ENCODE results near the gene FAIM2.

Gene FAIM2

DNA sequence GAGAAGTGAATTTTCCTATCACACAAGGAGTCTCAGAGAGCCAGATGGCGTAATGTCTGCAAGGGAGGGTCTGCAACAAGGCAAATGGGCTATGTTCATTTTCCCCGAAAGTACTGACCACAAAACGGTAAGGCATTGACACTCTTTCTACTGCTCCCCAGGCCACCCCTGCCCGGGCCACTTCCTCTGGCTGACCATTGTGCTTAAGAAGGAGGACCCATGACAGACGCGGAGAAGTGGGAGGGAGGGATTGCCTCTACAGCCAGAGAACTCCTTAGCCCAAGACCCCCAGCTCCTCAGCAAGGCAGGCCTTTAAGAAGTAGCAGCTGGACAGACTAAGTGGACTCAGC, 76.7 kb downstream of the FAIM2 start:
- TF ChIP-seq, protein P1, sequence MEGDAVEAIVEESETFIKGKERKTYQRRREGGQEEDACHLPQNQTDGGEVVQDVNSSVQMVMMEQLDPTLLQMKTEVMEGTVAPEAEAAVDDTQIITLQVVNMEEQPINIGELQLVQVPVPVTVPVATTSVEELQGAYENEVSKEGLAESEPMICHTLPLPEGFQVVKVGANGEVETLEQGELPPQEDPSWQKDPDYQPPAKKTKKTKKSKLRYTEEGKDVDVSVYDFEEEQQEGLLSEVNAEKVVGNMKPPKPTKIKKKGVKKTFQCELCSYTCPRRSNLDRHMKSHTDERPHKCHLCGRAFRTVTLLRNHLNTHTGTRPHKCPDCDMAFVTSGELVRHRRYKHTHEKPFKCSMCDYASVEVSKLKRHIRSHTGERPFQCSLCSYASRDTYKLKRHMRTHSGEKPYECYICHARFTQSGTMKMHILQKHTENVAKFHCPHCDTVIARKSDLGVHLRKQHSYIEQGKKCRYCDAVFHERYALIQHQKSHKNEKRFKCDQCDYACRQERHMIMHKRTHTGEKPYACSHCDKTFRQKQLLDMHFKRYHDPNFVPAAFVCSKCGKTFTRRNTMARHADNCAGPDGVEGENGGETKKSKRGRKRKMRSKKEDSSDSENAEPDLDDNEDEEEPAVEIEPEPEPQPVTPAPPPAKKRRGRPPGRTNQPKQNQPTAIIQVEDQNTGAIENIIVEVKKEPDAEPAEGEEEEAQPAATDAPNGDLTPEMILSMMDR (IDR thresholded peaks at IDR 0.05; ENCODE audit: low read depth, low read length), result no peak
- no peaks in the 10 kb centered on the region for H3K27me3 ChIP-seq
- peak overlapping the region; percentile 82 for H3K4me3 ChIP-seq (ENCODE audit: low read depth, low read length)
- no peaks in the 10 kb centered on the region for H3K9me3 ChIP-seq
- peaks cover 9% of the 10 kb centered on the region; the same call in 1 of the 2 replicates for H3K4me1 ChIP-seq
- H3K36me3 ChIP-seq, result no peaks in the 10 kb centered on the region
- no peak for DNase-seq

DNA sequence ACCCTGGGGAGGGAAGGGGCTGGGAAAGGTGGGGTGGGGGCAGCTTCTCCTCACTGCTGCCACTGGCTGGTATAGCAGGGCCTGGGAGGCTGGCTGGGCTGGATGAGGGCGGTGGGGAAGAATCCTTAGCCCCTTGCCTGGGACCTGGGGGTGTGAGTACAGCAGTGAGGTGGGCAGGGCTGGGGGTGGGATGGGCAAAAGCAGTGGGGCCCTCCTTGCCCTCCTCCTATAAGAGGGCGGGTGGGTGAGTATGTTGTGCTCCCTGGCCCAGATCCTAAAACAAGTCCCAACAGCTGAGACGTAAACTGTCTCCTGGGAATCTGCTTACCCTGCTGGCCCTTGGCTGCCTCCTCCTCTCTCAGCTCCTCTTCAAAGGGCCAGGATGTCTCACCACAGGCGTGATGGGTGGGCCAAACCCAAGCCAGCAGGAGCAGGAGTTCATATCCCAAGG, 77.7 kb downstream of the FAIM2 start:
- no peak for DNase-seq
- Histone ChIP-seq H3K4me1 (peaks cover 9% of the 10 kb centered on the region; the same call in 1 of the 2 replicates), H3K36me3 (no peaks in the 10 kb centered on the region), H3K9me3 (no peaks in the 10 kb centered on the region), H3K27me3 (no peaks in the 10 kb centered on the region), H3K4me3 (ENCODE audit: low read depth, low read length) (no peak overlapping the region)
- TF ChIP-seq, protein P1 (IDR thresholded peaks at IDR 0.05; ENCODE audit: low read depth, low read length), result no peak

DNA sequence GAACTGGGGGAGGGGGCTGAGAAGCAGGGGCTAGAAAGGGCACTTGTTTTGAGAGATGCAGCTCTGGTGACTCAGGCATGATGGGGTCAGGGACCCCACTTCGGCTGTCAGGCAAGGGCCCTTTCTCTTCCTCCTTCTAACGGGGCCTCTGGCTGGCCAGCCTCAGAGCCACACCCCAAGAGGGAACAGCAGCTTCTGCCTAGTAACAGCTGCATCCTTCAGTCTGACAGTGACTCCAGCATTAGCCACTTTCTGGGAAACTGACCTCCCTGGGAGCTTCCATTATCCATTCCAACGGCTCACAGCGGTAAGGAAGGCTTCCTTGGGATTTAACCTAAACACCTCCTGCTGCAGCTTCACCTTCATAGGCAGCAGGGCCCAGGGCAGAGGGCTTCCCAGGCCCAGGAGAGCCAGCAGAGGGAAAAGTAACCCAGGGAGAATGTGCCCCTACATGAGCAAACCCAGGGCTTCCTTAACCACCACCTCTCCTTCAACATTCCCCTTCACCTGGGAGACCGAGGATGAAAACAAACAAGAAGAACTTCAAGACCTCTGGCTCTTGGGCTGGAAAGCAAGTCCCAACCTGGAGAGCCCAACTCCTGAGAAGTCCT, 78.2 kb downstream of the FAIM2 start:
- Histone ChIP-seq H3K4me3 (ENCODE audit: low read depth, low read length) (no peak overlapping the region), H3K9me3 (no peaks in the 10 kb centered on the region), H3K36me3 (no peaks in the 10 kb centered on the region), H3K27me3 (no peaks in the 10 kb centered on the region), H3K4me1 (peaks cover 9% of the 10 kb centered on the region; the same call in 1 of the 2 replicates)
- TF ChIP-seq, protein P1 (IDR thresholded peaks at IDR 0.05; ENCODE audit: low read depth, low read length), result no peak
- no peak for DNase-seq

DNA sequence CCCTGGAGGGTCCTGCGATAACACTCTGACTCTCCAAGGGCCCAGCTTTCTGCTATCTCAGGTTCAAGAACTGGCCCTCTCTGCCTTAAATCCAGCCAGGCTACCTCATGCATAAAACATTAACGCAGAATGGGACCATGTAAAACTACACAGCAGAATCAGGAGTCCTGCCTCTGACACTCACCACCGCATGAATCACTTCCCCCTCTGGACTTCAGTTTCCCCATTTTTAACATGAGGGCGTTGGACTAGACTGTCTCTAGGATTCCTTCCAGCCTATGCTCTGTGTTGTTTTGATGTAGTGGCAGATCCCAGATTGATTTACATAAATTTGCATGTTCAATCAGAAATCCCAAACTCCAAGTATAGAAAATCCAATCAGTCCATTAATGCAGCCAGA, 78.8 kb downstream of the FAIM2 start:
- TF ChIP-seq, protein P1 (IDR thresholded peaks at IDR 0.05; ENCODE audit: low read depth, low read length), result no peak
- no peaks in the 10 kb centered on the region for H3K36me3 ChIP-seq
- no peak for DNase-seq
- H3K4me3 ChIP-seq (ENCODE audit: low read depth, low read length), result no peak overlapping the region
- H3K27me3 ChIP-seq, result no peaks in the 10 kb centered on the region
- H3K4me1 ChIP-seq, result peaks cover 9% of the 10 kb centered on the region; the same call in 1 of the 2 replicates
- H3K9me3 ChIP-seq, result no peaks in the 10 kb centered on the region

DNA sequence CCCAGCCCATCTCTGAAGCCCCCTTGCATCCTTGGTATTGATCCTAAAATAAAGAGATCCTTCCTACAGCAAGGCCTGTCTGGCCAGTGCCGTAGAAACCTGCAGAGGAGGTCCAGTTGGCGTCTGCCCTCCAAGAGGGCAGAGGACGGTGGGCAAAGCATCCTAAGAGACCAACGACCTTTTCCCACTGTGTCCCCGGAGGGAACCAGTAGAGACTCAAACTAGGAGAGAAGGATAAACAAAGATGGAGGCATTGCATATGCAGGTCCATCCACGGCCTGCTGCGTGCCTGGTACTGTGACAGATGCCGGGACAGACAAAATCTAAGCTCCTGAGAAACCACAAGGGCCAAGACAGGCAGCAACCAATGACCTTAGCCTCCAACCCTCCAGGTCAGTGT, 79.3 kb downstream of the FAIM2 start:
- no peaks in the 10 kb centered on the region for H3K36me3 ChIP-seq
- H3K9me3 ChIP-seq, result no peaks in the 10 kb centered on the region
- DNase-seq, result no peak
- TF ChIP-seq, protein P1 (IDR thresholded peaks at IDR 0.05; ENCODE audit: low read depth, low read length), result no peak
- no peaks in the 10 kb centered on the region for H3K27me3 ChIP-seq
- H3K4me3 ChIP-seq (ENCODE audit: low read depth, low read length), result no peak overlapping the region
- H3K4me1 ChIP-seq, result peaks cover 9% of the 10 kb centered on the region; the same call in 1 of the 2 replicates

DNA sequence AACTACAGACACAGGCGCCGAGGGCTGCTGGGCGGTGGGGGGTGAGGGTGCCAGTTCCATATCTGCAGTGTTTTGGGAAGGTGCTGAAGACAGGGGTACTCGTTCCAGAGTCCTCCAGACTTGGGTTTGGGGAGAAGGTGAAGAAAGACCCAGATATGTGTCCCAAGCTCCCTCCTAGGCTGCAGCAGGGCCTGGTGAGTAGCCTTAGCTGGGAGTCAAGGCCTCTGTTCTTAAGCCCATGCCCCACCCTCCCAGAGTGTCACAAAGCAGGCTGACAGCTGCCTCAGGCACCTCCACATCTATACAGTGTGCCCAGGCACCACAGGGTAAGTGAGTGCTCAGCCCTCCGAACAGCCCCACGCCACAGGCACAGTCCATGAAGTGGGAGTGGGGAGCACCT, 79.7 kb downstream of the FAIM2 start:
- no peak for DNase-seq
- Histone ChIP-seq H3K27me3 (no peaks in the 10 kb centered on the region), H3K36me3 (no peaks in the 10 kb centered on the region), H3K4me3 (ENCODE audit: low read depth, low read length) (no peak overlapping the region), H3K4me1 (peaks cover 9% of the 10 kb centered on the region; the same call in 1 of the 2 replicates), H3K9me3 (no peaks in the 10 kb centered on the region)
- TF ChIP-seq, protein P1 (IDR thresholded peaks at IDR 0.05; ENCODE audit: low read depth, low read length), result no peak
